ENCODE results near the gene FAM3C.

GRCh38 chr7:121390109-121390508 lies 6.0 kb downstream of the FAM3C start:
- TF ChIP-seq RAD21 (IDR thresholded peaks at IDR 0.05; ENCODE audit: low read length) = no peak
- TF ChIP-seq CTCF (conservative IDR thresholded peaks at IDR 0.05; ENCODE audit: low read depth, low read length) = no peak
- TF ChIP-seq POLR2A (IDR thresholded peaks at IDR 0.05; ENCODE audit: low read depth, low read length) = no peak
- TF ChIP-seq MAFK (IDR thresholded peaks at IDR 0.05; ENCODE audit: low read depth, low read length) = no peak
- no peak for TF ChIP-seq SMC3 (IDR thresholded peaks at IDR 0.05; ENCODE audit: low read depth, low read length)
- TF ChIP-seq MAZ (IDR thresholded peaks at IDR 0.05; ENCODE audit: borderline replicate concordance, low read depth, low read length) = no peak
- no peak for TF ChIP-seq FOS (IDR thresholded peaks at IDR 0.05; ENCODE audit: low read depth, low read length)
- TF ChIP-seq RFX5 (IDR thresholded peaks at IDR 0.05; ENCODE audit: low read depth, low read length) = no peak
- no peak for TF ChIP-seq MXI1 (IDR thresholded peaks at IDR 0.05; ENCODE audit: borderline replicate concordance, low read depth, low read length)
- TF ChIP-seq USF2 (IDR thresholded peaks at IDR 0.05; ENCODE audit: low read depth, low read length) = no peak
- no peak for TF ChIP-seq CEBPB (IDR thresholded peaks at IDR 0.05; ENCODE audit: low read depth, low read length)
- TF ChIP-seq CHD1 (IDR thresholded peaks at IDR 0.05; ENCODE audit: low read depth, low read length) = no peak
- TF ChIP-seq NFE2L2 (IDR thresholded peaks at IDR 0.05; ENCODE audit: low read depth, low read length) = no peak

Measured in IMR-90 (cell line).